SK-N-SH (cell line): ENCODE data around the gene APEH. TPM values are rescaled to one million over a fixed set of nuclear protein-coding genes. Genes with fewer than 3 reads are reported as not detected.

ENCODE experiments used
- CTCF ChIA-PET: fragments of 300-600, 350-600 bp; formaldehyde crosslinking; extraction: SDS; loops from one replicate; lab custom pipeline; 2021; lab: Yijun Ruan, JAX
- POLR2A ChIA-PET: fragments of 350-600 bp; sonication (Branson Sonifier 250); formaldehyde crosslinking; extraction: SDS; loops from one replicate; lab custom pipeline; 2020; ENCODE audit warnings: antibody characterized with exemption, inconsistent platforms; lab: Yijun Ruan, JAX
- DNase-seq: peaks from one replicate; pipeline ENCODE4 v3.0.0; 2012
- H2AFZ ChIP-seq: fragments of 200-600 bp; sonication (generic); 2 replicates; pipeline ENCODE4 v1.8.1; 2016; ENCODE audit warnings: antibody characterized with exemption, mild to moderate bottlenecking, low read depth
- H3F3A ChIP-seq: fragments of 200-600 bp; sonication (generic); replicated peaks from 2 replicates; pipeline ENCODE3; 2016; ENCODE audit warnings: antibody characterized with exemption, mild to moderate bottlenecking; ENCODE audit not compliant: insufficient read depth
- H3K27ac ChIP-seq, 2 experiments: fragments of 200-500 bp in 1 of 2; fragments of 200-600 bp in 1 of 2; sonication (Bioruptor generic) in 1 of 2; sonication (generic), shearing (Covaris generic) in 1 of 2; 2 replicates each; pipeline versions ENCODE4 v1.5.1 to v1.6.1; 2014 to 2016; ENCODE audit warnings: low read depth in 2 of 2, inconsistent platforms in 1 of 2, low read length in 1 of 2, mild to moderate bottlenecking in 1 of 2, mixed read lengths in 1 of 2
- H3K27me3 ChIP-seq: fragments of 200-600 bp; sonication (generic), shearing (Covaris generic); 2 replicates; pipeline ENCODE4 v1.6.1; 2016; ENCODE audit warnings: mixed run types; ENCODE audit not compliant: insufficient read depth
- H3K36me3 ChIP-seq, 2 experiments: fragments of 200-500 bp in 1 of 2; fragments of 200-600 bp in 1 of 2; sonication (Bioruptor generic) in 1 of 2; sonication (generic) in 1 of 2; replicated peaks in 1 of 2; 2 replicates each; pipeline versions ENCODE3 to v1.5.1; 2014 to 2016; ENCODE audit warnings: low read length in 1 of 2, mild to moderate bottlenecking in 1 of 2; ENCODE audit not compliant: insufficient read depth in 2 of 2, control insufficient read depth in 1 of 2
- H3K4me1 ChIP-seq, 2 experiments: fragments of 200-500 bp in 1 of 2; fragments of 200-600 bp in 1 of 2; sonication (Bioruptor generic) in 1 of 2; sonication (generic), shearing (Covaris generic) in 1 of 2; 2 replicates each; pipeline versions ENCODE4 v1.5.1 to v1.6.1; 2014 to 2016; ENCODE audit warnings: low read depth in 1 of 2, low read length in 1 of 2, mixed run types in 1 of 2; ENCODE audit not compliant: insufficient read depth in 2 of 2, control insufficient read depth in 1 of 2
- H3K4me2 ChIP-seq: fragments of 200-600 bp; sonication (generic), shearing (Covaris generic); 2 replicates; pipeline ENCODE4 v1.6.1; 2017; ENCODE audit warnings: mixed run types
- H3K4me3 ChIP-seq, 2 experiments: fragments of 200-500 bp in 1 of 2; fragments of 200-600 bp in 1 of 2; sonication (Bioruptor generic) in 1 of 2; sonication (generic), shearing (Covaris generic) in 1 of 2; 2 replicates each; pipeline versions ENCODE4 v1.5.1 to v1.8.1; 2014 to 2016; ENCODE audit warnings: low read depth in 2 of 2, inconsistent platforms in 1 of 2, low read length in 1 of 2, mild to moderate bottlenecking in 1 of 2, mixed read lengths in 1 of 2, moderate library complexity in 1 of 2
- H3K79me2 ChIP-seq: fragments of 200-600 bp; sonication (generic); 2 replicates; pipeline ENCODE4 v1.8.1; 2017; ENCODE audit warnings: mild to moderate bottlenecking; ENCODE audit not compliant: insufficient read depth
- H3K9ac ChIP-seq: fragments of 200-600 bp; sonication (generic); 2 replicates; pipeline ENCODE4 v1.6.1; 2017; ENCODE audit warnings: mixed run types
- H3K9me2 ChIP-seq: fragments of 200-600 bp; sonication (generic); 2 replicates; pipeline ENCODE4 v1.6.1; 2017; ENCODE audit warnings: mixed run types
- H3K9me3 ChIP-seq: fragments of 200-600 bp; sonication (generic); 2 replicates; pipeline ENCODE4 v1.6.1; 2017; ENCODE audit warnings: mixed run types, mild to moderate bottlenecking, moderate library complexity
- H4K20me1 ChIP-seq: fragments of 200-600 bp; sonication (generic); 2 replicates; pipeline ENCODE4 v1.6.1; 2017; ENCODE audit warnings: mild to moderate bottlenecking, mixed run types; ENCODE audit not compliant: insufficient read depth
- ELF1 ChIP-seq: IDR thresholded peaks from 2 replicates; pipeline ENCODE4 v1.4.0; 2012
- EP300 ChIP-seq, 2 experiments: IDR thresholded peaks; 2 replicates each; pipeline versions ENCODE4 v1.4.0 to v1.6.1; 2012; ENCODE audit warnings: borderline replicate concordance in 1 of 2, low read depth in 1 of 2, low read length in 1 of 2
- EZH2phosphoT487 ChIP-seq: fragments of 200-600 bp; sonication (generic); IDR thresholded peaks from 2 replicates; pipeline ENCODE4 v1.6.1; 2017; ENCODE audit warnings: low read depth, mixed run types, mild to moderate bottlenecking, antibody characterized with exemption, moderate library complexity, borderline replicate concordance
- FOSL2 ChIP-seq: IDR thresholded peaks from 2 replicates; pipeline ENCODE4 v1.4.0; 2012; ENCODE audit warnings: low read depth, mild to moderate bottlenecking, moderate library complexity, borderline replicate concordance
- FOXJ3 ChIP-seq: sonication (generic); formaldehyde crosslinking; IDR thresholded peaks from 2 replicates; pipeline ENCODE4 v1.5.1; 2020; ENCODE audit warnings: mild to moderate bottlenecking, missing genetic modification reagents
- FOXM1 ChIP-seq: IDR thresholded peaks from 2 replicates; pipeline ENCODE4 v1.4.0; 2012; ENCODE audit warnings: low read depth, mild to moderate bottlenecking
- GABPA ChIP-seq: IDR thresholded peaks from 2 replicates; pipeline ENCODE4 v1.4.0; 2012; ENCODE audit warnings: low read depth, mild to moderate bottlenecking
- JUND ChIP-seq: IDR thresholded peaks from 2 replicates; pipeline ENCODE4 v1.4.0; 2012
- MXI1 ChIP-seq: IDR thresholded peaks from 2 replicates; pipeline ENCODE4 v1.6.1; 2012; ENCODE audit warnings: mild to moderate bottlenecking, low read depth, low read length, improper control_type of control experiment
- NRF1 ChIP-seq: IDR thresholded peaks from 2 replicates; pipeline ENCODE4 v1.6.1; 2012; ENCODE audit warnings: low read depth, mild to moderate bottlenecking, low read length
- POLR2AphosphoS5 ChIP-seq: IDR thresholded peaks from 2 replicates; pipeline ENCODE4 v1.6.1; 2012; ENCODE audit warnings: low read depth, low read length
- RAD21 ChIP-seq: IDR thresholded peaks from 2 replicates; pipeline ENCODE4 v1.6.1; 2012; ENCODE audit warnings: mild to moderate bottlenecking, low read length
- RCOR1 ChIP-seq: fragments of 150-350 bp; IDR thresholded peaks from 2 replicates; pipeline ENCODE4 v1.6.1; 2017; ENCODE audit warnings: antibody characterized with exemption, low read length
- RFX5 ChIP-seq: IDR thresholded peaks from 2 replicates; pipeline ENCODE4 v1.6.1; 2012; ENCODE audit warnings: mild to moderate bottlenecking, improper control_type of control experiment, low read length
- SMC3 ChIP-seq: IDR thresholded peaks from 2 replicates; pipeline ENCODE4 v1.6.1; 2012; ENCODE audit warnings: low read depth, low read length, improper control_type of control experiment
- TCF12 ChIP-seq: IDR thresholded peaks from 2 replicates; pipeline ENCODE4 v1.4.0; 2012
- TEAD4 ChIP-seq: IDR thresholded peaks from 2 replicates; pipeline ENCODE4 v1.4.0; 2012; ENCODE audit warnings: mild to moderate bottlenecking, borderline replicate concordance; ENCODE audit not compliant: insufficient read depth
- YY1 ChIP-seq: IDR thresholded peaks from 2 replicates; pipeline ENCODE4 v1.4.0; 2012; ENCODE audit warnings: low read depth, mild to moderate bottlenecking
- WGBS: methylation state at CpG from one replicate; pipeline ENCODE4 v1.1.6; 2017; ENCODE audit warnings: low lambda C conversion rate; 5-methylcytosine and 5-hydroxymethylcytosine counted together
- polyA plus RNA-seq, 3 experiments: library from polyadenylated mRNA; depleted of rRNA; stranded (reverse); fragments of >200 nt; gene quantifications; 2 replicates each; pipeline ENCODE4 v1.2.3, GENCODE V29; 2012

The APEH gene
- polyA plus RNA-seq, 1 of the 3 experiments (the other 2 are of a cell fraction) = 112 TPM

- Histone ChIP-seq H3K4me1 (no peaks in the 10 kb centered on the region), H3K36me3 (peaks cover 0 to 27% of the 10 kb centered on the region in 2 experiments), H3K9me3 (no peaks in the 10 kb centered on the region), H3K4me2 (no peak overlapping the region), H3K4me3 (no peak overlapping the region), H3K9ac (no peak overlapping the region), H3K9me2 (no peaks in the 10 kb centered on the region), H3F3A (no peaks in the 10 kb centered on the region), H3K79me2 (no peaks in the 10 kb centered on the region), H3K27ac (no peak overlapping the region), H4K20me1 (no peaks in the 10 kb centered on the region), H3K27me3 (no peaks in the 10 kb centered on the region), H2AFZ (no peak overlapping the region)
- 92% methylated on average over 4 of the region's 8 CpGs for WGBS
- ChIA-PET CTCF (interaction anchor here (1.6 to 8.1 kb wide), 2 partner anchors 14 to 165 kb away, joined by 7 to 76 read pairs; partner anchors contain the start of gene AMIGO3), POLR2A (no interaction called here)
- TF ChIP-seq SMC3 (no peak), NRF1 (no peak), YY1 (no peak), RAD21 (no peak), EP300 (IDR thresholded peaks at IDR 0.05; ENCODE audit: borderline replicate concordance in 1 of 2, low read depth in 1 of 2, low read length in 1 of 2) (no peak), GABPA (no peak), JUND (no peak), ELF1 (no peak), TEAD4 (no peak), RFX5 (no peak)
- DNase-seq = no peak
Observed at GRCh38 chr3:49704629-49705028, 30.5 kb downstream of the APEH start.

DNA sequence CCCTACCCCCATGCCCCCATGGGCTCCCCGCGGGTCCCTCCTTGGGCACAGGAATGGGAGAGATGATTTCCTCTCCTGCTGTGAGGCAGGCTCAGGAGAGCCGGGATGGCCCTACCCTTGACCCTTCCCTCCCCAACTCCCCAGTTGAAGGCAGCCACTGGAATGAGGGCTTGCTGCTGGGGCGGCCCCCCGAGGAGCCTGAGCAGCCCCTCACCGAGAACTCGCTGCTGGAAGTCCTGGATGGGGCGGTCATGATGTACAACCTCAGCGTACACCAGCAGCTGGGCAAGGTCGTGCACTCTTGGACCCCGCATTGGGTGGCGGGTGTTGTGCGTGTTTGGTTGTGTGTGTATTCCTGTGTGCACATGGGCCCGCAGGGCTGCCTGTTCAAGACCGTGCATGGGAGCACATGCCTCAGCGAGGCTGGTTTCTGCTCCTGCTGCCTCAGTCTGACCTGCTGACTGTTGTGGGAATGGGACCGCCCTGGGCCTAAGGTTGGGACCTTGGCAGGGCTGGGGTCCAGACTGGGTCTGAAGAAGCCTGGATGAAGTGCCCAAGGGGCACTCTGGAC is 31.3 kb downstream of the APEH start:
- peaks cover 0 to 18% of the 10 kb centered on the region in 2 experiments for H3K36me3 ChIP-seq
- H3K4me1 ChIP-seq = no peaks in the 10 kb centered on the region
- H4K20me1 ChIP-seq = no peaks in the 10 kb centered on the region
- H3K9me3 ChIP-seq = no peaks in the 10 kb centered on the region
- POLR2A ChIA-PET = no interaction called here
- no peak overlapping the region for H2AFZ ChIP-seq
- no peak overlapping the region for H3K4me2 ChIP-seq
- no peak overlapping the region for H3K9ac ChIP-seq
- 96% methylated on average over 5 of the region's 17 CpGs for WGBS
- no peak for DNase-seq
- H3K9me2 ChIP-seq = no peaks in the 10 kb centered on the region
- no peaks in the 10 kb centered on the region for H3K79me2 ChIP-seq
- no peak overlapping the region for H3K27ac ChIP-seq
- no peaks in the 10 kb centered on the region for H3F3A ChIP-seq
- no peak overlapping the region for H3K4me3 ChIP-seq
- TF ChIP-seq POLR2AphosphoS5 (no peak), EZH2phosphoT487 (no peak), GABPA (no peak), MXI1 (no peak), JUND (no peak), FOXM1 (no peak), TCF12 (no peak), FOSL2 (no peak), FOXJ3 (CRISPR knock-in tag) (no peak), RAD21 (no peak), RCOR1 (no peak)
- CTCF ChIA-PET = interaction anchor here (1.5 to 8.1 kb wide), 2 partner anchors 9 to 13 kb away, joined by 3 to 76 read pairs; partner anchors contain the start of gene AMIGO3
- no peaks in the 10 kb centered on the region for H3K27me3 ChIP-seq
